HG02943 (cell line): ENCODE measurements around the gene CAMK1D.
A peak's percentile ranks its signal among the peaks of the same experiment; 100 is the strongest.

Source experiments
- ATAC-seq: cut with Tn5 transposase; IDR thresholded peaks from one replicate; pipeline ENCODE4 v1.9.1; 2021; ENCODE audit warnings: mild to moderate bottlenecking, low read depth, moderate library complexity; ENCODE audit not compliant: unreplicated experiment

Gene CAMK1D

DNA sequence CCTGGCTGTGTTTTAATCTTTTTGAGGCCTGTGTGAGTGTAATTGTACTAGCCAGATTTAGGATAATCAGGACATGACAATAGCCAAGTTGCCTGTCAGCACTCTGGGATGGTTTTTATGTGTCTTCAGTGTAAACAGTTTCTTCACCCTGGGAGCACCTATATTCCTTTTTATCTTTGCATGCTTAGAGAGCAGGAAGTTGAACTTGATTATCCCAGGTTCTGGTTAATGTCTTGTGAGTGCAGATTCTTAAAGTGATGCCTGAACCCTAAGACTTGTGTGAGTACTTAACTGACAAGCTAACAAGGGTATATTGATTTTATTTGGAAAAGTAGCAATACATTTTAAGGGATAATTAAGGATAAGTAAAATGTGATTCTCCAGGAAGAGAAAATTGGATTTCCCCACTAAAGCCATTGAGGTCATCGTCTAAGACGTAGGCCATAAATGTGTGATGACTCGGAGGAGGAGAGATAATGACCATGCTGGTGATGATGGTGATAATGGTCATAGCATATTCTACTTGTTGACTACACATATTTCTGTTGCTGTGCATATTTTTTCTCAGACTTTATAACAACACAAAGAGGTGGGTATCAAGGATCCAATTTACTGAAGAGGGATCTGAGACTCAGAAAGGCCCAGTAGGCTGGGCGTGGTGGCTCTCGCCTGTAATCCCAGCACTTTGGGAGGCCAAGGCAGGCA lies 234.7 kb downstream of the CAMK1D start:
- ATAC-seq = no peak

DNA sequence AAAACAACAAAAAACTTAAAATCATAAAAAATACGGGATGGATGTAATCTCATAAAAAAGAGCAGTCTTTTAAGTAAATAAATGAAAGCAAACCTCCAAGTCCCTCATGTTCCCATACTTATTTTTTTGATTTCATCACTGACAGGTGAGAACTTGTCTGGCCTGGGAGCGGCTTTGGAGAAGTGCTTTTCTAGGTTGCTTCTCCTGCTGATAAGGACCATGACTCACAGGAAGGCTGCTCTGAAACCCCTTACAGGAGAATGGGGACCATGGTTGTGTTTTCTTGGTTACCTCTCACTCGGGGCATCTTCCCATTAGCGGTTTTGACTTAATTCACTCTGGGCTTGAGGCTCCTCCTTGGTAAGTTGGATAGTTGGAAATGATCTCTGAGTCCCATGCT lies 237.4 kb downstream of the CAMK1D start:
- no peak for ATAC-seq

DNA sequence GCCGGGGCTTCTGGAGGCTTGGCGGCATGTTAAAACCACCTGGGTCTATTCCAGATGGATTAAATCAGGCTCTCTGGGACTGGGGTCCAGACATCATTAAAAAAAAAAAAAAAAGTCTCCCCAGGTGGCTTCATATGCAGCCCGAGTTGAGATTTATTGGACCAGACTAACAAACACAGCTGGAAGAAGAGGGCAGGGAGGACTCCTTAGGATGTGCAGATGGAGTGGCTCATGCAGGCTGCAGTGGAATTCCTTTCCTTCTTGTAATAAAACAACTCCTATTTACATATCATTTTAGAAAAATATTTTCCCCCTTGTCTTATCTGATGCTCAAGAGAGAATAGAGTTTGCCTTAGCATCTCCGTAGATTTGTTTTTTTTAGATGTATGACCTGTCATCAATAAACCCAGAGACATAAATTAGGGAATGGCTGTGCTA lies 238.1 kb downstream of the CAMK1D start:
- no peak for ATAC-seq

DNA sequence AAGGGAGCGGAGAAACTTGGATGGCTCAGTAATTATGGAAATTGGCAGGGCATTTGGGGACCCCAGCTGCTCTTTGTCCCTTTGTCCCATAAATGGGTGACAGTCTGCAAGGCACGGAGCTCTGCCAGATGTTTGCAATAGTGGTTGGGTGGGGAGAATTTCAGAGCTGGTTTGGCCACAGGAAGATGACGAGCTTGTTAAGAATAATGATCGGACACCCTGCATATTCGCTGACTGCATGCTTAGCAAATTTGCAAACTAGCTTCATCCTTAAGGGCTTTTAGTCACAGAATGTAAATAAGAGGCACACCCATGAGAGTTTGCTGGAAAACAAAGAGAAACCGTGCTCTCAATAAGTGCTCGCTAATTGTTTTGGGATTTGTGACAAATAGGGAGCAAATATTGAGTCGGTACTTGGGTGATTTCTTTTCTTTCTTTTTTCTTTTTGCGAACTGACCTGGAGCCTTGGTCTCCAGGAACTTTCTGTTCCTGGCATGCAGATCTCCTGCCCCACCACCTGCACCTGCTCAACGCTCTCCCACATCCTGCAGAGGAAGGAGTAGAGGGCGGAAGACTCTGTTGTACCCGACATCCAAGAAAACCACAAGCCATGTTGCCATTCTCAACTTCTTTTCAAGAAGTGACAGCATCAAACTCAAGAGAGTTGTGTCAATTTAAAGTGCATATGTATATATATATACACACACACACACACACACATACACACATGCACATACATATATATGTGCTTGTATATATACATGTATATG lies 238.9 kb downstream of the CAMK1D start:
- ATAC-seq = no peak

DNA sequence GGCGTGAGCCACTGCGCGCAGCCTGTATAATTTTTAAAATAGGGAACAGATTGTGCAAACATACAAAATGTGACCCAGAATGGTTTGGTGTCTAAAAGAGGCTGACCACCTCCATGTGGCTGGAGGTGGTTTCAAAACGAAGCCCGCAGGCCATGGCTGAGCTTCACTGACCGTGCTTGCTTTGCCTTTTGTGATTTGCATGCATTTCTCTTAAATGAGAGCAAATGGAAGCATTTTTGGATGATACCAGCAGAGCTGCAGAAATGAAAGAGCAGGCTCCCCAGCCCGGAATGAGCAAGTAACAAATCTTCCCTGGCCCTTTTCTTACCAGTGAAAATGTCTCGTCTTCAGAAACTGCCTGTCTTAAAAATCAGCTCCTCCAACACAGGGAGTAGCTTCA lies 239.9 kb downstream of the CAMK1D start:
- ATAC-seq = peak; percentile 51

DNA sequence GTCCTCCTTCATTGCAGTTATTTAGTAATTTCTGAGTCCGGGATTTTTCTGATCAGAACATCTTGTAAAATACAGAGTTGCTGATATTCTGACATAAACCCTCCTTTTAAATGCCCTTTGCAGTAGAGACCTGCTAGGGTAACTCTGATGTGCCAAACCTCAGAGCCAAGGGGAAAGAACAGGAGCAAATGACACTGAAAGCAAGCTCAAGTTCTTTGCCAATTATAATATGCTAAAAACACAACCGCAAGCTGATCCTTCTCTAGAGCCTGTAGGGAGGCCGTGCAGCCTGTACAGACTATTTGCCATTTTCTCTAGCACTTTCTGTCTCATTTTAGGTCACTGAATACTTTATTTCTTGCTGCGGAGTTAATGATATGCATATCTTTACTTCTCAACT lies 240.4 kb downstream of the CAMK1D start:
- no peak for ATAC-seq

DNA sequence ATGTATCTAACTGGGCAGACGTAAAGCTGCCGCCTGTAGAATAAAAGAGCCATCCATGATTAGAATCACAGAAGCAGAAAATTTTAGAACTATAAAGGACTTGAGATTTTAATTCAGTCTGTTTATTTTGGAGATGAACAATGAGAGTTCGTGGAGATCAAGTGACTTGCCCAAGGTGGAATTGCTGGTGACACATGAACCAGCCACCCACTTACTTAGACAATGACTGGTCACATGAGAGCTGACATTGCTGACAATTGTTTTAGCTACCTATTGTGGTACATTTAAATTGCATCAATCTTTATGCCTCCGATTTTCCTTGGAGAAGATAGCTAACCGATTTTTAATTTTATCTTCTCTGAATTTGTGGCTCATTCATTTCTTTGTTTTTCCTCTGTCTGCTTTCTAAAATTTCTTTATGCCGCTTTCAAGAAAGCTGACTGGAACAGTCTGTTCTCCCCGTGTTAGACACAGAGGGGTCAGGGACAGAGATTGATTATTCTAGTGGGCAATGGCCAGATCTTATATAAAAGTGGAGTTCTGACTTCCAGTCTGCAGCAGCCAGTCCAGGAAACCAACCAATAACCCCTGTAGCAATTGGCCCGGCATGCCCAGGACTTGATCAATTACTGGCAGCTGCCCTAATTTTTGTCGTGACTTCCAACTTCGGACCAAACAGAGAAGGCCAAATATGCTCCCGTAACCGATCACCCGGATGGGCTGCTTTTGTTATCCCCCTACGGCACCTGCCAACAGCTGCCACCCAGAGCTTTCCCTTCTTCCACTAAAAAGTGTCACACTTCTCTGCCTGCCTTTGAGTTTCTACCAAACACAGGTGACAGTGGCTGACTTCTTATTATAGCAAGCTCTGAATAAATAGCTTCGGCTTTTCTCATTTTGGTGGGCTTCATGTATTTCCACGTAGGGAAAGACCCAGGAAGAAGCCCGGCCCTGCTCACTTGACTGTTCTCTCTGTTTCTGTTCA lies 241.6 kb downstream of the CAMK1D start:
- no peak for ATAC-seq

DNA sequence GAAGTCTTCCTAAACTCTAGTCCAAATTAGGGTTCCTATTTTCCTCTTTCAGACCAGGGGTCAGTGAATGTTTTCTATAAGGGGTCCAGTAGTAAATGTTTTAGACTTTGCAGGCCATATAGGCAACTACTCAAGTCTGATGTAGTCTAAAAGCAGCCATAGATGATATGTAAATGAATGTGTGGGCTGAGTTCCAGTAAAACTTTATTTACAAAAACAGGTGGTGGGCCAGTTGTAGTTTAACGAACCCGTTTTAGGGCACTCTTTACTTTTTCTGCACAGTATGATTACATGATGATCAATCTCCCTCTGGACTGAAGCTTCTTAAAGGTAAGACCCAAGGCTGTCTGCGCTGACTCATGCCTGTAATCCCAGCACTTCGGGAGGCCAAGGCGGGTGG lies 243.6 kb downstream of the CAMK1D start:
- ATAC-seq = no peak

DNA sequence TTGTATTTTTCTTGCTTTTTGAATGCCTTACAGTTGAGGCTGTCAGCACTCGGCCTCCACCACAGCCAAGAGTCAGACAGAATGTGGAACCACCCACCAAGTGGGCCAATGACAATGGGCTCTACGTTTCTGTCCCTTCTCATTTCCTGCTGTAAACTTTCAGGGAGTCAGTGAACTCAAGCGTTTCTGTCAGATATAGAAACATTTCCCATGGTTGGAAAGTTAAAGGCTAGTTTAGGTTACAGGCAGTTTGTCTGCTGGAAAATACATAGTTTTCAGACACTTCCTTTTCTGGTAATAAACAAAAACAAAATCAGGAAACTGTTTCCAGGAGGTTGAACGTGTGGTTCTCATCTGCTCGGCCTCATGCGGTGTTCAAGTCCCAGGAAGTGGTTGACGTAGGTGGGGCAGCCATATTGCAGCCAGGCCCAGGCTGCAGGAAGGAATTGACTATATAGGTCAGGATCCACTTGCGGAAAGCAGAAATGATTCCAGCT lies 245.1 kb downstream of the CAMK1D start:
- no peak for ATAC-seq

DNA sequence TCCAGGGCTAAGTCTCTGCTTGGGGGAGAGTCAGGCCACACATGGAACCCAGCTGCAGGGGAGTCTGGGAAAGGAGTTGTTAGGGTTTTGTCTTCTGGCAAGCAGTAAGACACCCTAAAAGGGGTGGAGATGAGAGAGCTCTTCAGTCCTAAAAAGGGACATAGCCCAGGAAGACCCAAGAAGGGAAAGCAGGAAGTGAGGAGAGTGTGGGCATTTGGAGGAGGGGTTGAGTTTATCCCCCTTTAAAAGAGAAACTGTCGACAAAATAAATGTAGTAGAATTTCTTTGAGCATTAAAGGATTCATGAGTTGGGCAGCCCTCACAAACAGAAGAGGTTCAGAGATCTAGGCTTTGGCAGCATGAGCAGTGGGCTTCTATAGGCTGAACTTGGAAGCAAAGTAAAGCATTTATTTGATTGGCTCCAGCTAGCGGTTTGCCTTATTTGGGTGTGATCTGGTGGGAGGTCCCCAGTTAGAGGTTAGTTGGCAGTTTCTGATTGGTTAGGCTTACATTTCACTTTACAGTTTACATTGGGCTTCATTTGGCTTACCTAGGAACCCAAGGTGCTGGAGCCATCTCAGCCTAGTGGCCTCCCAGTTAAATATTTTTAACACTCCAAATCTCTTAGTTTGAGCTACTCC lies 246.7 kb downstream of the CAMK1D start:
- ATAC-seq = no peak

DNA sequence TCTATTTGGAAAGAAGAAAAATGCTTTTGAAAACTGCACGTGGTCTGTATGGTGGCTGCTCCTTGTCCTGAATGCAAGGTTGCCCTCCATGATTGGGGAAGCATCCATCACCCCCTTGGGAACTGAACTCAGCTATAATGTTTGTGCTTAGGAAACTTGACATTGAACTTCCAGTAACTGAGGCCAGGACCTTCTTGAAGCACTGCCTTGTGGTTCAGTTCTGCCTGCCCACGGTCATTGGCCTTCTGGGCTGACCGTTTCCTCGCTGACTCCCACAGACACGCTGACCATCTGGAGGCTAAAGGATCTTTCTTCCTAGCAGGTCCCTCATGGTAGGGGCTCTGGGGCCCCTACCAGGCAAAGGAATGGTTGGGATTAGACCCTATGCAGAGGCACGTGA lies 247.8 kb downstream of the CAMK1D start:
- no peak for ATAC-seq

DNA sequence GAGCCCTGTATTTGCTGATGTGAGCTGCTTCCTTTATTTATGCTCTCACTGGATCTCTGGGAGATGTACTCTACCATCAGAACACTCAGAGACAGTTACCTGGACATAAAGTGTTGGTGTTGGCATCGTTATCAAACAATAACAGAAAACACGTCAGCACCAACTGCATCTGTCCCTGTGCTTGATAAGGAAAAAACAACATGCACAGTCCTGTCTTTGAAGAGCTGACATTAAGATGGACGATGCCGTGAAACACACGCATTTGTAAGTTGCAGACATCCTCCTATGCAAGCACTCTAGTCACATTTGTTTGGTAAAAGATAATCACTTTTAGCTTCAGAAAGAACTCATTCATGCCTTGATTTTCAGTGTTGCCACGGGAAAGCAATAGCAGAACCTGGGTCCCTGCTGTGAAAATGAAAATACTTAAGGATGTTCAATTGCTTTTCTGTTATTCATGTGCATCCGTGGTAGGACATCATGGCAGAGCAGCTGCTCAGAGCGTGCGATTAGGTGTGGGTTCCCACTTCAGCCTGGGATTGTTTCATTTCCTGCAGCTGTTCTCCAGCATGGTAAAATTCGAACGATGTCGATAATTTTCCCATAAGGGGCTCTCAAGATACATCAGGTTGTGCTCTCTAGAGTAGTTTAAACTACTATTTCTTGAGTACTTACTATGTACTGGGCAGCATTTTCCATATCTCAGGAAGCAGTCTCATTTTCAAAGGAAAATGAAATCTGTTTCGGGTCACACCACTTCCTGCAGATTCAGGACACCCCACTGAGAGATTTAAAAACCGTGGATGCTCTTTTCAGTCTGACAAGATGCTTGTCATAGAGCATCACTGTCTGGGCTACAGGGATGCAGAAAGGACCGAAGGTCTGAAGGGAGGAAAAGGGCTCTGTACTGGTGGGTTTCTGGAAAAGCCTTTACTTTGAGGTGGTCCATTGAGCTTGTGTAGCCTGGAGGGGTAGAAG lies 248.7 kb downstream of the CAMK1D start:
- ATAC-seq = no peak

DNA sequence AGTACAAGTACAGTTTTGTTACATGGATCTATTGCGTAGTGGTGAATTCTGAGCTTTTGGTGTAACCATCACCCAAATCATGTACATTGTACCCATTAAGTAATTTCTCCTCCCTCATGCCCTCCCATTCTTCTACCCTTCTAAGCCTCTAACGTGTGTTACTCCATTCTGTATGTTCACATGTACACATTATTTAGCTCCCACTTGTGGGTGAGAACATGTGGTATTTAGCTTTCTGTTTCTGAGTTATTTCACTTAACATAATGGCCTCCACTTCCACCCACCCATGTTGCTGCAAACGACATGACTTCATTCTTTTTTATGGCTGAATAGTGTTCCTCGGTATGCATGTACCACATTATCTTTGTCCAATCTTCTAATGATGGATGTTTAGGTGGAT lies 251.3 kb downstream of the CAMK1D start:
- ATAC-seq = no peak

DNA sequence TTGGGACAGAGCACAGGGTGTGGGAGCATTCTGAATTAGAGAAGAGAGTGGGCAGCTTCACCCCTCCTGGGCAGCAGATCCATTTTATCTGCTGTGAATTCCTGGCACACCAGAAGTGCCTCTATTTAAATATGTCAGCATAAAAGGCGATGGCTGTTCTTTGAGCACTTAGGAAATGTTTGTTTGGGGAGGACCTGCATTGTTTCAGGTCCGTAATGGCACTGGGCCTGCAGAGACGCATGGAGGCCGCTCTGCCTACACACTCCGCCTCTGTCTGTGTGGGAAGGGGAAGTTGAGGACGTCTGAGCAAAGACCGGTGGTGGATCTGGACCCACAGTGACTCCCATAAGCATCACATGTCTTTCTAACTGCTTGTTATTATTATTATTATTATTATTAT lies 253.2 kb downstream of the CAMK1D start:
- ATAC-seq = no peak

DNA sequence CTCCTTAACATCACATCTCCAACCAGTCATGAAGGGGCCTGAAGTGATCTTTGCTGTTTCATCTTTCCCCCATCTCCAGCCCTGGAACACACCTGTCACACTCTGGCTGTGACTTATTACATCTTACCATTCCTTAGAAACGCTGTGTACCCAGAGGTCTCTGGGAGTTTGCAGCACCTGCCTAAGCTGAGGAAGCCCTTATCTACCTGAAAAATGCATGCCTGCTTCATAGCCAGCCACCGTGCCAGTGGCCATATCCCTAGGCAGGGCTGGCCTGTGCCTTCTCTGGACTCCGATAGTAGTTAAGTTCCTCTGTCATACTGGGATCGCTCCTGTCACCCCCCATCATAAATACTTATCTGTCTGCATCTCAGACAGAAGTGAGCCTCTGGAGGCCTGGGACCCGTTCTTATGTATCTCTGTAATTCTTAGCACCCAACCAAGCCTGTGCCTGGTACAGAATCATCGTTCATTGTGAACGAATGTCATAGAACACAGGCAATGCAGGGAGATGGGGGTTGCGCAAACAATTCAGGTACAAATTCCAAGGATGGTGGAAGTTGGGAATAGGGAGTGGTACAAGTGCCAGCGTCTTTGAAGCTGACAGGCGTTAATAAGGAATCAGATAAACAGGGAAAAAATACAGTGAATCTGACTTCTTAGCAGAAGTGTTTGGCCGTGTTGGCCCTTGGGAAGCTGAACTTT lies 254.6 kb downstream of the CAMK1D start:
- no peak for ATAC-seq

DNA sequence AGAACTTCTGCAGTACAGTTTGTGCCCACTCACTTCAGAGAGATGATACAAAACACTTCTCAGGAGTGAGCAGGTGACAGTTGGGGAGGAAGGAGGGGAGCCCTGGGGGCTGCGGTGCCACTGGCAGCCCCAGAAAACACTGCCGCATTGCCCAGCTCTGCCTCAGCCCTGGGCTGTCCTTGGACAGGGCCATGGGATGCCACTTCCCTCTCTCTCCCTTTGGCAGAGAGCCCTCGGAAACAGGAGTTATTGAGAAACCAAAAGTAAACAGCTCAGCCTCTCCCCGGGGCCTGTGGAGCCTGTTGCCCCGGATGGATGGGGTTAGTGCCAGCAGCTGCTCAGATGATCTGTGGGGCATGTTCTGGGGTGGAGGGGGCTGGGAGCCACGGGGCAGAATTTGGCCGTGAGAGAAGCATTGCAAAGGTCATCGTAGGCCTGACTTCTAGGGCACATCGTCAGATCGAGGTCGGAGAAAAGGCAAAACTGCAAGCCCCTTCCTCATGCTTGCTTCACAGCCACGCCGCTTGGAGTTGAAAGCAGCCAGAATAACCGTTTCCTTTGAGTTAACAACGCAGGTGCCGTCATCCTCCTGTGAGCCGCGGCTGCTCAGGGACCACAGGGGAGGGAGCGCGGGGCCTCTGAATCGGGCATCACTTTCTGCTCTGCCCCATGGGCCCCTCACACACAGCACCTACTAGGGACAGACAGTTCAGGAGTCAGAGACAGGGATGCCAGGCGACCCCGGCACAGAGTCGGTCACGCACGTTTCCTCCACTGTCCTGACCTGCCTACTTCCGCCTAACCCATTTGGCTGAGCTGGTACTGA lies 256.4 kb downstream of the CAMK1D start:
- peak; percentile 76 for ATAC-seq

DNA sequence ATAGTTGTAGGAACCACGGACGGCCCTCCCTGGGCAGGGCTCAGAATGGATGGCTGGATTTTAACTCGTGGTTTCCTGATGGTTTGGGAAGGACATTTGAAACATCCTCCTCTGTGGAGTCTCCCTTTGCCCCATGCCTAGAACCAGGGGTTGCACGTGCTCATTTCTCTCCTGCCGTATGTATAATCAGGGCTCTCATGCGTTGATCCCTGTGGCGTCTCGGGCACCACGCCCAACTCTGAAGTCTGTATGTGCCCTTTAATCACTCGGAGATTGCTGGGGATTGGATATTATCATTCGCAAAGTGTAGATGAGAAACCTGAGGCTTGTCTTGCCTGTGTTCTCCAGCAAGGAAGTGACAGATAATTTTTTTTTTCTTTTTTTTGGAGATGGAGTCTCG lies 257.1 kb downstream of the CAMK1D start:
- no peak for ATAC-seq

DNA sequence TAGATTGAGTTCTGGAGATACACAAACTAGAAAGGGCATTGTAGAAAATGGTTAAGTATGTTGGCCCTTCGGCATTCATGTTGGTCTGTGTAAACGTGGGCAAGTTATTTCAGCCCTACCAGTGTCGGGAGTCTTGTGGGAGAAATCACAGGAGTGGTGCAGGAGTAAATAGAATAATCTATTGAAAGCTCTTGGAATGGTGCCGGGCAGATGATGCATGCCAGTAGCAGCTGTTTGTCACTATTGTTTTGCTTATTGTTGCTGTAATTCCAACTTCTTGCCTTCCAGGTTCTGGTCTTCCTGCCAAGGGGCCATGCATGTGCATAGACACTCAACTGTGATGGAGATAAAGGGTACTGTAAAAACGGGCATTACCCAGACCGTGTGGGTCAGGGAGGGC lies 259.4 kb downstream of the CAMK1D start:
- no peak for ATAC-seq
